A673 (cell line): Measurements from ENCODE around the gene SPON1.

ENCODE experiments used
- CTCF ChIP-seq: fragments of 300-800, 200-600 bp; sonication (generic); conservative IDR thresholded peaks from 2 replicates; pipeline ENCODE4 v1.5.1; 2017; ENCODE audit warnings: low read depth, mild to moderate bottlenecking, antibody characterized with exemption, low read length, moderate library complexity, mixed read lengths
- EZH2 ChIP-seq: fragments of 200-600 bp; sonication (generic); IDR thresholded peaks from 2 replicates; pipeline ENCODE4 v1.6.1; 2017; ENCODE audit warnings: borderline replicate concordance, low read depth, mild to moderate bottlenecking, mixed read lengths, antibody characterized with exemption, low read length; ENCODE audit not compliant: poor library complexity, severe bottlenecking

DNA sequence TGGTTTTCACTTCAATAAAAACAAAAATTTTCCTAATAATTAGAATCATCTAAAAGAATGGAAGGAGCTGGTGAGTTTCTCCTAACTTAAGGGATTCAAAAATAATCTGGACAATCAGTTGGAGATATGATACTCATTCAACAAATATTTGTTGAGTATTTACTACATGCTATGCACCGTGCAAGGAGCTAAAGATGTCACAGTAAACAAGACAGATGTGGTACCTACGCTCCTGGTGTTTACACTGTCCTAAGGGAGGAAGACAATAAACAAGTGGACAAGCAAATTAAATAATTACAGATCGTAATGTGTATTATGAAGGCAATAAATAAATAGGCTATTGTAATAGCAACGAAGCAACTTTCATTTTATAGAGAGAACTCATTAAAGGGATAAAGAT, 9.9 kb upstream of the SPON1 start:
- TF ChIP-seq CTCF = no peak
- no peak for TF ChIP-seq EZH2
